ENCODE results near the gene RHOBTB3.

- no peak for TF ChIP-seq CTCF (IDR thresholded peaks at IDR 0.05)
- no peak for TF ChIP-seq POLR2A (IDR thresholded peaks at IDR 0.05)
These were observed 5.0 kb upstream of the RHOBTB3 start for GRCh38 chr5:95725937-95726810.

All from uterus (tissue), 2 donors.